ENCODE results near the gene ARHGAP28. TPM values are rescaled to one million over a fixed set of nuclear protein-coding genes. Genes with fewer than 3 reads are reported as not detected.

Gene ARHGAP28
- total and polyA plus RNA-seq, 2 of the 13 experiments (the other 11 are each of a cell fraction or from before 2014, with no cell fraction given), result not detected

DNA sequence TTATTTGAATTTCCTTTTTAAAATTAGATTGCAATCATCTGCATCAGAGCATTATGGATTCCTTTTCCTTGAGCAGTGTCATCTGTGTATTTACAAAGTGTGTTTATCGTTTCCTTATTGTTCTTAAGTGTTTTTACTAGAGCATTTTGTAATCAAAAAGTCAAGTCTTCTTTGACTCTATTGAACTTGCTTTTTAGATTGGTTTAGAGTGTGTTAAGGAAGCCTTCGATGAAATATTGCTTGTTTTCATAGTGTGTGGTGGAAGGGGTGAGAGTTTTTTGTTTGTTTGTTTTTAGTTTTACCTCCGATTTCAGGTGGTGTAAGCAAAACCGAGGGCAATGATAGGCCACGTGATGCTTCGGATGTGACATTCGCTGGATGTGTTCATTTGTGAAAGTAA lies 45.7 kb downstream of the ARHGAP28 start (continued):
- TF ChIP-seq, protein P1, sequence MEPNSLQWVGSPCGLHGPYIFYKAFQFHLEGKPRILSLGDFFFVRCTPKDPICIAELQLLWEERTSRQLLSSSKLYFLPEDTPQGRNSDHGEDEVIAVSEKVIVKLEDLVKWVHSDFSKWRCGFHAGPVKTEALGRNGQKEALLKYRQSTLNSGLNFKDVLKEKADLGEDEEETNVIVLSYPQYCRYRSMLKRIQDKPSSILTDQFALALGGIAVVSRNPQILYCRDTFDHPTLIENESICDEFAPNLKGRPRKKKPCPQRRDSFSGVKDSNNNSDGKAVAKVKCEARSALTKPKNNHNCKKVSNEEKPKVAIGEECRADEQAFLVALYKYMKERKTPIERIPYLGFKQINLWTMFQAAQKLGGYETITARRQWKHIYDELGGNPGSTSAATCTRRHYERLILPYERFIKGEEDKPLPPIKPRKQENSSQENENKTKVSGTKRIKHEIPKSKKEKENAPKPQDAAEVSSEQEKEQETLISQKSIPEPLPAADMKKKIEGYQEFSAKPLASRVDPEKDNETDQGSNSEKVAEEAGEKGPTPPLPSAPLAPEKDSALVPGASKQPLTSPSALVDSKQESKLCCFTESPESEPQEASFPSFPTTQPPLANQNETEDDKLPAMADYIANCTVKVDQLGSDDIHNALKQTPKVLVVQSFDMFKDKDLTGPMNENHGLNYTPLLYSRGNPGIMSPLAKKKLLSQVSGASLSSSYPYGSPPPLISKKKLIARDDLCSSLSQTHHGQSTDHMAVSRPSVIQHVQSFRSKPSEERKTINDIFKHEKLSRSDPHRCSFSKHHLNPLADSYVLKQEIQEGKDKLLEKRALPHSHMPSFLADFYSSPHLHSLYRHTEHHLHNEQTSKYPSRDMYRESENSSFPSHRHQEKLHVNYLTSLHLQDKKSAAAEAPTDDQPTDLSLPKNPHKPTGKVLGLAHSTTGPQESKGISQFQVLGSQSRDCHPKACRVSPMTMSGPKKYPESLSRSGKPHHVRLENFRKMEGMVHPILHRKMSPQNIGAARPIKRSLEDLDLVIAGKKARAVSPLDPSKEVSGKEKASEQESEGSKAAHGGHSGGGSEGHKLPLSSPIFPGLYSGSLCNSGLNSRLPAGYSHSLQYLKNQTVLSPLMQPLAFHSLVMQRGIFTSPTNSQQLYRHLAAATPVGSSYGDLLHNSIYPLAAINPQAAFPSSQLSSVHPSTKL (CRISPR knock-in tag; IDR thresholded peaks at IDR 0.05), result no peak
- TF ChIP-seq CENPT (CRISPR knock-in tag; IDR thresholded peaks at IDR 0.05; ENCODE audit: low read depth), result no peak
- TF ChIP-seq, protein P2, sequence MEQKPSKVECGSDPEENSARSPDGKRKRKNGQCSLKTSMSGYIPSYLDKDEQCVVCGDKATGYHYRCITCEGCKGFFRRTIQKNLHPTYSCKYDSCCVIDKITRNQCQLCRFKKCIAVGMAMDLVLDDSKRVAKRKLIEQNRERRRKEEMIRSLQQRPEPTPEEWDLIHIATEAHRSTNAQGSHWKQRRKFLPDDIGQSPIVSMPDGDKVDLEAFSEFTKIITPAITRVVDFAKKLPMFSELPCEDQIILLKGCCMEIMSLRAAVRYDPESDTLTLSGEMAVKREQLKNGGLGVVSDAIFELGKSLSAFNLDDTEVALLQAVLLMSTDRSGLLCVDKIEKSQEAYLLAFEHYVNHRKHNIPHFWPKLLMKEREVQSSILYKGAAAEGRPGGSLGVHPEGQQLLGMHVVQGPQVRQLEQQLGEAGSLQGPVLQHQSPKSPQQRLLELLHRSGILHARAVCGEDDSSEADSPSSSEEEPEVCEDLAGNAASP (CRISPR knock-in tag; IDR thresholded peaks at IDR 0.05; ENCODE audit: borderline replicate concordance), result no peak
- no peak for TF ChIP-seq GMEB2 (CRISPR knock-in tag; IDR thresholded peaks at IDR 0.05; ENCODE audit: low read depth)
- no peak for TF ChIP-seq ZFP36L1 (CRISPR knock-in tag; IDR thresholded peaks at IDR 0.05)

DNA sequence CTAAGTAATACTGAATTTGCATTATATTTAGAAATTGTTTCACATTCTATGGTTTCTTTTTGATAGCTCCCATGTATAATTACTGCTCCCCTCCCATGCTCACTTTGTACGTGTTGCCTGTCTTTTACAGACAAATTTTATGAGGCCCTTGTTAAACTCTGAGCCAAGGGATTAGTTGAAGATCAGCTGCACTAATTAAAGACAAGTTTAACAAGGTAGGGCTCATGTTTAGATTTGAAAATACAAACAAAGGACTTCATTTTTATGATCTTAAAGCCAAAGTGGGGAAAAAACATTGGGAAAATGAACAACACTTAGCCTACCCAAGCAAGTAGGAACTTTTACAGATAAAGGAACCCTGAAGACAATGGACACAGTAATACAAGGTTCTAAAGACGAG lies 46.2 kb downstream of the ARHGAP28 start:
- POLR2A ChIA-PET, result no interaction called here
- peaks cover 1 to 12% of the 10 kb centered on the region in 2 experiments; a peak in 1 of 5 replicates for H3K27me3 ChIP-seq (ENCODE audit: control insufficient read depth in 1 of 2, insufficient read depth in 2 of 2, low read length in 2 of 2)
- WGBS (ENCODE audit: low lambda C conversion rate), result under 1% methylated on average over 2 of the region's 2 CpGs
- H3K4me3 ChIP-seq (replicated peaks in 1 of 3; ENCODE audit: insufficient read depth in 1 of 3, low read depth in 2 of 3, low read length in 3 of 3), result no peak overlapping the region
- no peaks in the 10 kb centered on the region for H4K20me1 ChIP-seq (ENCODE audit: insufficient read depth, low read length)
- in situ Hi-C loops (cut with HindIII; ENCODE audit: extremely low pct_ligation_motif_present, low pct_unique_long_range_greater_than_20kb), result no loop called here
- H3K36me3 ChIP-seq (replicated peaks in 1 of 2; ENCODE audit: control insufficient read depth in 1 of 2, insufficient read depth in 2 of 2, low read length in 2 of 2), result no peaks in the 10 kb centered on the region
- no peaks in the 10 kb centered on the region for H3K9me3 ChIP-seq (ENCODE audit: low read length)
- CTCF ChIA-PET (ENCODE audit: low intra/inter-chr PET ratio, low total read pairs), result no interaction called here
- FAIRE-seq, result no peak
- no peaks in the 10 kb centered on the region for H3K4me1 ChIP-seq (ENCODE audit: insufficient read depth, low read length)
- no peak for DNase-seq (ENCODE audit: low spot score)
- no peak overlapping the region for H3K4me2 ChIP-seq (ENCODE audit: low read depth, low read length)
- BruUV-seq (replicated peaks), result no TSS peak
- H3K27ac ChIP-seq (ENCODE audit: extremely low read length, insufficient read depth, low read length), result no peak overlapping the region
- intact Hi-C loops (cut with micrococcal nuclease; ENCODE audit: unreplicated experiment), result no loop called here
- no peak overlapping the region for H2AFZ ChIP-seq (ENCODE audit: low read length)
- H3K9ac ChIP-seq (ENCODE audit: insufficient read depth, low read depth, low read length), result no peak overlapping the region
- H3K79me2 ChIP-seq (ENCODE audit: insufficient read depth, low read length), result no peaks in the 10 kb centered on the region
- no peak for ATAC-seq
- TF ChIP-seq HOXA9 (CRISPR knock-in tag; IDR thresholded peaks at IDR 0.05; ENCODE audit: borderline replicate concordance) (no peak), FUBP1 (CRISPR knock-in tag; IDR thresholded peaks at IDR 0.05; ENCODE audit: borderline replicate concordance) (no peak), ESRRA (CRISPR knock-in tag; IDR thresholded peaks at IDR 0.05; ENCODE audit: low read depth) (no peak)
- TF ChIP-seq, protein P3, sequence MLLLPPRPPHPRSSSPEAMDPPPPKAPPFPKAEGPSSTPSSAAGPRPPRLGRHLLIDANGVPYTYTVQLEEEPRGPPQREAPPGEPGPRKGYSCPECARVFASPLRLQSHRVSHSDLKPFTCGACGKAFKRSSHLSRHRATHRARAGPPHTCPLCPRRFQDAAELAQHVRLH (CRISPR knock-in tag; IDR thresholded peaks at IDR 0.05; ENCODE audit: borderline replicate concordance, low read depth), result no peak
- TF ChIP-seq, protein P4, sequence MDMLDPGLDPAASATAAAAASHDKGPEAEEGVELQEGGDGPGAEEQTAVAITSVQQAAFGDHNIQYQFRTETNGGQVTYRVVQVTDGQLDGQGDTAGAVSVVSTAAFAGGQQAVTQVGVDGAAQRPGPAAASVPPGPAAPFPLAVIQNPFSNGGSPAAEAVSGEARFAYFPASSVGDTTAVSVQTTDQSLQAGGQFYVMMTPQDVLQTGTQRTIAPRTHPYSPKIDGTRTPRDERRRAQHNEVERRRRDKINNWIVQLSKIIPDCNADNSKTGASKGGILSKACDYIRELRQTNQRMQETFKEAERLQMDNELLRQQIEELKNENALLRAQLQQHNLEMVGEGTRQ (IDR thresholded peaks at IDR 0.05; ENCODE audit: low read depth, low read length), result no peak
- TF ChIP-seq, protein P4 (CRISPR knock-in tag; IDR thresholded peaks at IDR 0.05; ENCODE audit: borderline replicate concordance), result no peak

Data from HepG2 (cell line).